WTC11 (cell line): Measurements from ENCODE around the gene PGF. TPM values are rescaled to one million over a fixed set of nuclear protein-coding genes. Genes with fewer than 3 reads are reported as not detected.

Experiments used
- ATAC-seq: fragments of 200-7000 bp; cut with Tn5 transposase; 2 replicates; pipeline ENCODE4 v1.10.0; 2021; ENCODE audit warnings: mild to moderate bottlenecking, moderate library complexity
- CTCF ChIA-PET: fragments of 300-600 bp; sonication (Branson Sonifier 250); formaldehyde crosslinking; loops from one replicate; lab custom pipeline; 2021; ENCODE audit warnings: antibody characterized with exemption; lab: Charles Lee
- POLR2A ChIA-PET: fragments of 350-600 bp; sonication (Branson Sonifier 250); formaldehyde crosslinking; loops from one replicate; lab custom pipeline; 2021; ENCODE audit warnings: antibody characterized with exemption; lab: Charles Lee
- DNase-seq: peaks from one replicate; pipeline ENCODE4 v3.0.0; 2021; ENCODE audit warnings: low spot score
- H3K27ac Mint-ChIP-seq: 2 replicates; pipeline ENCODE4 v1.8.0; 2021; ENCODE audit warnings: mixed read lengths
- H3K27me3 Mint-ChIP-seq: 2 replicates; pipeline ENCODE4 v1.8.0; 2021; ENCODE audit warnings: low read depth, mild to moderate bottlenecking, moderate library complexity, mixed read lengths
- H3K36me3 Mint-ChIP-seq: 2 replicates; pipeline ENCODE4 v1.8.0; 2021; ENCODE audit warnings: mixed read lengths
- H3K4me1 Mint-ChIP-seq: 2 replicates; pipeline ENCODE4 v1.8.0; 2022; ENCODE audit warnings: mixed read lengths
- H3K4me3 Mint-ChIP-seq: 2 replicates; pipeline ENCODE4 v1.8.0; 2021; ENCODE audit warnings: mild to moderate bottlenecking, moderate library complexity, mixed read lengths
- H3K9me3 Mint-ChIP-seq: 2 replicates; pipeline ENCODE4 v1.8.0; 2021; ENCODE audit warnings: mixed read lengths
- AFF4 ChIP-seq: sonication (generic); formaldehyde crosslinking; IDR thresholded peaks from 2 replicates; pipeline ENCODE4 v1.8.1; 2023; ENCODE audit warnings: mild to moderate bottlenecking, missing genetic modification reagents, borderline replicate concordance
- ATF3 ChIP-seq: sonication (generic); formaldehyde crosslinking; conservative IDR thresholded peaks from 2 replicates; pipeline ENCODE4 v1.8.1; 2022; ENCODE audit warnings: mild to moderate bottlenecking, missing genetic modification reagents
- CBFB ChIP-seq: sonication (generic); formaldehyde crosslinking; IDR thresholded peaks from 2 replicates; pipeline ENCODE4 v1.8.1; 2022; ENCODE audit warnings: mild to moderate bottlenecking, low read depth, missing genetic modification reagents
- E2F5 ChIP-seq: sonication (generic); formaldehyde crosslinking; IDR thresholded peaks from 2 replicates; pipeline ENCODE4 v1.8.1; 2022; ENCODE audit warnings: mild to moderate bottlenecking, moderate library complexity, missing genetic modification reagents
- GTF2I ChIP-seq: fragments of 250-450 bp; sonication (Bioruptor Pico); conservative IDR thresholded peaks from 2 replicates; pipeline ENCODE4 v1.4.0; 2021; ENCODE audit warnings: mild to moderate bottlenecking
- HMGXB4 ChIP-seq: sonication (generic); formaldehyde crosslinking; IDR thresholded peaks from 2 replicates; pipeline ENCODE4 v1.8.1; 2023; ENCODE audit warnings: mild to moderate bottlenecking, moderate library complexity, missing genetic modification reagents
- KAT7 ChIP-seq: sonication (generic); formaldehyde crosslinking; IDR thresholded peaks from 2 replicates; pipeline ENCODE4 v1.8.1; 2023; ENCODE audit warnings: missing genetic modification reagents, mild to moderate bottlenecking, borderline replicate concordance
- NR3C1 ChIP-seq: sonication (generic); formaldehyde crosslinking; conservative IDR thresholded peaks from 2 replicates; pipeline ENCODE4 v1.8.1; 2023; ENCODE audit warnings: low read depth, mild to moderate bottlenecking, missing genetic modification reagents
- PREB ChIP-seq: sonication (generic); formaldehyde crosslinking; IDR thresholded peaks from 2 replicates; pipeline ENCODE4 v1.8.1; 2022; ENCODE audit warnings: mild to moderate bottlenecking, missing genetic modification reagents, moderate library complexity, borderline replicate concordance
- PRRX2 ChIP-seq: fragments of 250-450 bp; sonication (Bioruptor Pico); IDR thresholded peaks from 2 replicates; pipeline ENCODE4 v1.8.0; 2021; ENCODE audit warnings: mild to moderate bottlenecking
- RELA ChIP-seq: sonication (generic); formaldehyde crosslinking; IDR thresholded peaks from 2 replicates; pipeline ENCODE4 v1.8.1; 2022; ENCODE audit warnings: missing genetic modification reagents, mild to moderate bottlenecking, borderline replicate concordance
- RORB ChIP-seq: fragments of 250-450 bp; sonication (Bioruptor Pico); IDR thresholded peaks from 2 replicates; pipeline ENCODE4 v1.9.0; 2021; ENCODE audit warnings: mild to moderate bottlenecking
- SP1 ChIP-seq: sonication (generic); formaldehyde crosslinking; conservative IDR thresholded peaks from 2 replicates; pipeline ENCODE4 v1.8.1; 2022; ENCODE audit warnings: missing genetic modification reagents
- TCF7 ChIP-seq: sonication (generic); formaldehyde crosslinking; IDR thresholded peaks from 2 replicates; pipeline ENCODE4 v1.8.0; 2022; ENCODE audit warnings: mild to moderate bottlenecking, low read depth, missing genetic modification reagents, moderate library complexity
- TEAD4 ChIP-seq: sonication (generic); formaldehyde crosslinking; IDR thresholded peaks from 2 replicates; pipeline ENCODE4 v1.8.0; 2022; ENCODE audit warnings: mild to moderate bottlenecking, missing genetic modification reagents
- ZNF263 ChIP-seq: sonication (generic); formaldehyde crosslinking; IDR thresholded peaks from 2 replicates; pipeline ENCODE4 v1.8.1; 2022; ENCODE audit warnings: low read depth, mild to moderate bottlenecking, moderate library complexity, missing genetic modification reagents
- ZNF317 ChIP-seq: sonication (generic); formaldehyde crosslinking; IDR thresholded peaks from 2 replicates; pipeline ENCODE4 v1.8.1; 2023; ENCODE audit warnings: low read depth, mild to moderate bottlenecking, moderate library complexity, missing genetic modification reagents, borderline replicate concordance
- ZNF532 ChIP-seq: fragments of 250-450 bp; sonication (Bioruptor Pico); IDR thresholded peaks from 2 replicates; pipeline ENCODE4 v1.9.0; 2021; ENCODE audit warnings: mild to moderate bottlenecking, borderline replicate concordance
- ZSCAN18 ChIP-seq: fragments of 250-450 bp; sonication (Bioruptor Pico); IDR thresholded peaks from 2 replicates; pipeline ENCODE4 v2.1.2; 2022; ENCODE audit warnings: mild to moderate bottlenecking, moderate library complexity
- total RNA-seq: library from RNA; stranded (reverse); gene quantifications from 3 replicates; pipeline ENCODE4 v1.2.3, GENCODE V29; 2021
- TF ChIP-seq, protein P1 (sequence below): sonication (generic); formaldehyde crosslinking; IDR thresholded peaks from 2 replicates; pipeline ENCODE4 v1.8.0; 2023; ENCODE audit warnings: missing genetic modification reagents

The PGF gene
- total RNA-seq, 1 experiment from 2014 or later, result 6.7 TPM

DNA sequence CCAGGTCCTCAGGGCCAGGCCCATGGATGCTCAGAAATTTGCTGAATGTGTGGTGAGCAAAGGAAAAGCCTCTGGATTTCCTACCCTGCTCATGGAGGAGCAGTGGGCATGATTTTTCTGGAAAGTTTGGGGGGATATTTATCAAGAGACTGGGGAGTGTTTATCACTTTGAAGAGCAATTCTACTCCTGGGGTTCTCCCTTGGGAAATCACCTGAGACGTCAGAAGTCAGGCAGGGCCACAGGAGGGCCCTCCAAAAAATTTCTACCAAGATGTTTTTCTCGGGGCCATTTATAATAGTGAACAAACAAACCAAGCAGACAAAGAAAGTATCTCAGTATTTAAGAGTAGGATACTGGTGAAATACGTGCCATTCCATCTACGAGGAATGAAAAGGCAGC lies 27.3 kb upstream of the PGF start:
- CTCF ChIA-PET, result interaction anchor here (1.5 to 5.4 kb wide), 2 partner anchors 37 to 60 kb away, joined by 4 to 53 read pairs; partner anchors contain the start of gene RPS6KL1

More for the DNA sequence above, 27.3 kb upstream of the PGF start:
- no peaks in the 10 kb centered on the region for H3K9me3 Mint-ChIP-seq
- no peak for TF ChIP-seq ATF3 (CRISPR knock-in tag)
- no peak for TF ChIP-seq NR3C1 (CRISPR knock-in tag)
- no peak for TF ChIP-seq HMGXB4 (CRISPR knock-in tag)
- no peak for TF ChIP-seq TEAD4 (CRISPR knock-in tag)
- TF ChIP-seq ZSCAN18 (CRISPR knock-in tag), result no peak
- no peak for TF ChIP-seq ZNF263 (CRISPR knock-in tag)
- TF ChIP-seq ZNF317 (CRISPR knock-in tag), result no peak
- TF ChIP-seq E2F5, result no peak
- TF ChIP-seq ZNF532 (CRISPR knock-in tag), result no peak
- TF ChIP-seq GTF2I (CRISPR knock-in tag), result no peak
- TF ChIP-seq SP1 (CRISPR knock-in tag), result no peak
- TF ChIP-seq, protein P1, sequence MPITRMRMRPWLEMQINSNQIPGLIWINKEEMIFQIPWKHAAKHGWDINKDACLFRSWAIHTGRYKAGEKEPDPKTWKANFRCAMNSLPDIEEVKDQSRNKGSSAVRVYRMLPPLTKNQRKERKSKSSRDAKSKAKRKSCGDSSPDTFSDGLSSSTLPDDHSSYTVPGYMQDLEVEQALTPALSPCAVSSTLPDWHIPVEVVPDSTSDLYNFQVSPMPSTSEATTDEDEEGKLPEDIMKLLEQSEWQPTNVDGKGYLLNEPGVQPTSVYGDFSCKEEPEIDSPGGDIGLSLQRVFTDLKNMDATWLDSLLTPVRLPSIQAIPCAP, result no peak
- TF ChIP-seq RORB (CRISPR knock-in tag), result no peak
- no peak for TF ChIP-seq PREB
- TF ChIP-seq RELA (CRISPR knock-in tag), result no peak
- TF ChIP-seq PRRX2, result no peak
- no peak for TF ChIP-seq KAT7
- TF ChIP-seq AFF4, result no peak
- TF ChIP-seq CBFB (CRISPR knock-in tag), result no peak
- no peak for TF ChIP-seq TCF7 (CRISPR knock-in tag)
- H3K4me1 Mint-ChIP-seq, result peaks cover 34% of the 10 kb centered on the region
- DNase-seq (no peak), ATAC-seq (no peak)
- H3K27me3 Mint-ChIP-seq, result no peaks in the 10 kb centered on the region; the same call in 1 of the 2 replicates
- H3K36me3 Mint-ChIP-seq, result no peaks in the 10 kb centered on the region
- POLR2A ChIA-PET, result no interaction called here
- no peak overlapping the region for H3K4me3 Mint-ChIP-seq
- H3K27ac Mint-ChIP-seq, result no peak overlapping the region
